22Rv1 (cell line): Measurements from ENCODE around the gene TERF2IP.

Experiments used
- ZFX ChIP-seq: fragments of 450-650 bp; IDR thresholded peaks from 2 replicates; pipeline ENCODE4 v1.6.1; 2017; ENCODE audit warnings: antibody characterized with exemption, borderline replicate concordance
- TF ChIP-seq, protein P1 (sequence below): fragments of 450-650 bp; IDR thresholded peaks from 2 replicates; pipeline ENCODE4 v1.5.1; 2017; ENCODE audit warnings: mild to moderate bottlenecking

DNA sequence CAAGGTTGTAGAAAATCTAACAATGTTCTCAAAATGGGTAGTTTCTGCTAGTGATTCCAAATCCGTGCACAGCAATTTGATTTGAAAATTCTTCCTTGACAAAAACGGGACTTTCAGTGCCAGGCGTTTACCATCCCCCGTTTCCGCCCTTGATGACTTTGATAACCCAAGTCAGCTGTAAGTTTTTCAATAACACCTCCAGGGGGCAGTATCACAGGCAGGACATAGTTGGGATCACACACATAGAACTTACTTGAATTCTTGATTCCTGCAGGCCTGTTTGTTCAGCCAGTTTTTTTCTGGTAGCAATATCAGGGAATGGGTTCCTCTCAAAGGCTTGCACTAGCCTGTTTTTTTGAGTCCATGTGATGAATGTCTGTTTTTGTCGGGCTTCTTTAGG lies 48.1 kb downstream of the TERF2IP start:
- TF ChIP-seq, protein P1, sequence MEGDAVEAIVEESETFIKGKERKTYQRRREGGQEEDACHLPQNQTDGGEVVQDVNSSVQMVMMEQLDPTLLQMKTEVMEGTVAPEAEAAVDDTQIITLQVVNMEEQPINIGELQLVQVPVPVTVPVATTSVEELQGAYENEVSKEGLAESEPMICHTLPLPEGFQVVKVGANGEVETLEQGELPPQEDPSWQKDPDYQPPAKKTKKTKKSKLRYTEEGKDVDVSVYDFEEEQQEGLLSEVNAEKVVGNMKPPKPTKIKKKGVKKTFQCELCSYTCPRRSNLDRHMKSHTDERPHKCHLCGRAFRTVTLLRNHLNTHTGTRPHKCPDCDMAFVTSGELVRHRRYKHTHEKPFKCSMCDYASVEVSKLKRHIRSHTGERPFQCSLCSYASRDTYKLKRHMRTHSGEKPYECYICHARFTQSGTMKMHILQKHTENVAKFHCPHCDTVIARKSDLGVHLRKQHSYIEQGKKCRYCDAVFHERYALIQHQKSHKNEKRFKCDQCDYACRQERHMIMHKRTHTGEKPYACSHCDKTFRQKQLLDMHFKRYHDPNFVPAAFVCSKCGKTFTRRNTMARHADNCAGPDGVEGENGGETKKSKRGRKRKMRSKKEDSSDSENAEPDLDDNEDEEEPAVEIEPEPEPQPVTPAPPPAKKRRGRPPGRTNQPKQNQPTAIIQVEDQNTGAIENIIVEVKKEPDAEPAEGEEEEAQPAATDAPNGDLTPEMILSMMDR: peak; percentile 54
- no peak for TF ChIP-seq ZFX
